OCI-LY3 (cell line): Measurements from ENCODE around the gene NRXN3.

Source experiments
- H2AFZ ChIP-seq: fragments of 200-600, 300-600 bp; shearing (Covaris generic); 2 replicates; pipeline ENCODE4 v1.6.0; 2014; ENCODE audit warnings: antibody characterized with exemption, low read depth, low read length
- H3K27ac ChIP-seq: fragments of 200-600, 300-600 bp; sonication (generic); 2 replicates; pipeline ENCODE4 v1.5.1; 2014; ENCODE audit warnings: mild to moderate bottlenecking, low read length, moderate library complexity, mixed read lengths
- H3K27me3 ChIP-seq: fragments of 200-600, 300-600 bp; sonication (generic); 2 replicates; pipeline ENCODE4 v1.6.1; 2014; ENCODE audit warnings: low read depth, low read length, mixed read lengths
- H3K36me3 ChIP-seq: fragments of 200-600, 300-600 bp; sonication (generic); replicated peaks from 2 replicates; pipeline ENCODE3; 2014; ENCODE audit warnings: low read depth, low read length, mixed read lengths
- H3K4me1 ChIP-seq: fragments of 300-600, 200-600 bp; sonication (generic); 2 replicates; pipeline ENCODE4 v1.6.1; 2014; ENCODE audit warnings: low read length, mixed read lengths
- H3K4me2 ChIP-seq: fragments of 200-600, 300-600 bp; sonication (generic); 2 replicates; pipeline ENCODE4 v1.6.1; 2014; ENCODE audit warnings: low read length, mixed read lengths
- H3K4me3 ChIP-seq: fragments of 300-600, 200-600 bp; sonication (generic); 2 replicates; pipeline ENCODE4 v1.5.1; 2014; ENCODE audit warnings: antibody characterized with exemption, mild to moderate bottlenecking, low read length, moderate library complexity
- H3K79me2 ChIP-seq: fragments of 300-600, 200-600 bp; shearing (Covaris generic); 2 replicates; pipeline ENCODE4 v1.6.1; 2014; ENCODE audit warnings: mild to moderate bottlenecking, low read length, mixed read lengths
- H3K9ac ChIP-seq: fragments of 300-600, 200-600 bp; shearing (Covaris generic); 2 replicates; pipeline ENCODE4 v1.6.0; 2014; ENCODE audit warnings: mild to moderate bottlenecking, low read length, moderate library complexity
- H3K9me3 ChIP-seq: fragments of 200-600, 300-600 bp; shearing (Covaris generic); 2 replicates; pipeline ENCODE4 v1.6.1; 2014; ENCODE audit warnings: low read length, mixed read lengths; ENCODE audit not compliant: insufficient read depth
- H4K20me1 ChIP-seq: fragments of 200-600, 300-600 bp; sonication (generic); 2 replicates; pipeline ENCODE4 v1.6.1; 2016; ENCODE audit warnings: low read length, mixed read lengths; ENCODE audit not compliant: insufficient read depth
- CTCF ChIP-seq: fragments of 200-600, 300-600 bp; sonication (generic); IDR thresholded peaks from 2 replicates; pipeline ENCODE4 v1.5.1; 2014; ENCODE audit warnings: antibody characterized with exemption, low read length, low read depth
- EZH2phosphoT487 ChIP-seq: fragments of 200-600 bp; shearing (Covaris generic); IDR thresholded peaks from 2 replicates; pipeline ENCODE4 v1.6.1; 2018; ENCODE audit warnings: antibody characterized with exemption, mixed run types, low read depth

Gene NRXN3

GRCh38 chr14:79293482-79294177 lies 1123.5 kb downstream of the NRXN3 start:
- Histone ChIP-seq H3K4me2 (no peak overlapping the region), H3K9me3 (no peaks in the 10 kb centered on the region), H3K27me3 (no peaks in the 10 kb centered on the region), H2AFZ (no peak overlapping the region), H3K36me3 (no peaks in the 10 kb centered on the region), H3K4me3 (no peak overlapping the region), H3K27ac (no peak overlapping the region), H3K4me1 (no peaks in the 10 kb centered on the region), H3K9ac (no peak overlapping the region), H4K20me1 (no peaks in the 10 kb centered on the region), H3K79me2 (no peaks in the 10 kb centered on the region)
- no peak for TF ChIP-seq EZH2phosphoT487
- TF ChIP-seq CTCF: no peak

- H2AFZ ChIP-seq: no peak overlapping the region
- H3K9me3 ChIP-seq: no peaks in the 10 kb centered on the region
- H3K27me3 ChIP-seq: no peaks in the 10 kb centered on the region
- no peaks in the 10 kb centered on the region for H3K36me3 ChIP-seq
- TF ChIP-seq EZH2phosphoT487 (no peak), CTCF (no peak)
- no peaks in the 10 kb centered on the region for H3K79me2 ChIP-seq
- no peak overlapping the region for H3K4me3 ChIP-seq
- no peak overlapping the region for H3K27ac ChIP-seq
- no peaks in the 10 kb centered on the region for H4K20me1 ChIP-seq
- no peak overlapping the region for H3K9ac ChIP-seq
- no peaks in the 10 kb centered on the region for H3K4me1 ChIP-seq
- H3K4me2 ChIP-seq: no peak overlapping the region
Measured at GRCh38 chr14:79294499-79294898, 1124.3 kb downstream of the NRXN3 start.

DNA sequence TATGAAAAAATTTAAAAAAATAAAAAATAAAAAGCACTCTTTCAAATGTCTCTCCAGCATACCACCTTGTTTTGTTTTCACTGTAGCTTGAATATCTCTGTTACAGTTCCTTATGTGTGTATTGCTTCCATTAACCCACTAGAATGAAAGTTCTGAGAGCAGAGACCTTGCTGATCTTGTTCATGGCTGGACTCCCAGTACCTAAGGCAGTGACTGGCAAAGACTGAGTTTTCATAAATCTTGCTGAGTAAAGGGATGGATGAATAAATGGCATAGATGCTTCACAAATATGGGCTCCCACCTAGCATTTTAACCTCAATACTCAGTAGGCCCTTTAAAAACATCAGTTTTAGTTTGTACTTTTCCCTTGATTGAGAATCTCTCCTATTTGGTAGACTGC lies 1125.2 kb downstream of the NRXN3 start:
- no peaks in the 10 kb centered on the region for H3K79me2 ChIP-seq
- no peak overlapping the region for H3K4me3 ChIP-seq
- no peaks in the 10 kb centered on the region for H3K27me3 ChIP-seq
- H3K9me3 ChIP-seq: no peaks in the 10 kb centered on the region
- no peak overlapping the region for H2AFZ ChIP-seq
- no peaks in the 10 kb centered on the region for H3K4me1 ChIP-seq
- H4K20me1 ChIP-seq: no peaks in the 10 kb centered on the region
- no peak overlapping the region for H3K27ac ChIP-seq
- no peak for TF ChIP-seq CTCF
- TF ChIP-seq EZH2phosphoT487: no peak
- no peak overlapping the region for H3K9ac ChIP-seq
- no peak overlapping the region for H3K4me2 ChIP-seq
- no peaks in the 10 kb centered on the region for H3K36me3 ChIP-seq

GRCh38 chr14:79298373-79298772 lies 1128.2 kb downstream of the NRXN3 start:
- Histone ChIP-seq H3K27ac (no peak overlapping the region), H2AFZ (no peak overlapping the region), H3K79me2 (no peaks in the 10 kb centered on the region), H4K20me1 (no peaks in the 10 kb centered on the region), H3K4me1 (no peaks in the 10 kb centered on the region), H3K4me2 (no peak overlapping the region), H3K36me3 (no peaks in the 10 kb centered on the region), H3K9me3 (no peaks in the 10 kb centered on the region), H3K4me3 (no peak overlapping the region), H3K27me3 (no peaks in the 10 kb centered on the region), H3K9ac (no peak overlapping the region)
- TF ChIP-seq CTCF (no peak), EZH2phosphoT487 (no peak)
